ENCODE measurements around the gene FBLN7.

The FBLN7 gene

DNA sequence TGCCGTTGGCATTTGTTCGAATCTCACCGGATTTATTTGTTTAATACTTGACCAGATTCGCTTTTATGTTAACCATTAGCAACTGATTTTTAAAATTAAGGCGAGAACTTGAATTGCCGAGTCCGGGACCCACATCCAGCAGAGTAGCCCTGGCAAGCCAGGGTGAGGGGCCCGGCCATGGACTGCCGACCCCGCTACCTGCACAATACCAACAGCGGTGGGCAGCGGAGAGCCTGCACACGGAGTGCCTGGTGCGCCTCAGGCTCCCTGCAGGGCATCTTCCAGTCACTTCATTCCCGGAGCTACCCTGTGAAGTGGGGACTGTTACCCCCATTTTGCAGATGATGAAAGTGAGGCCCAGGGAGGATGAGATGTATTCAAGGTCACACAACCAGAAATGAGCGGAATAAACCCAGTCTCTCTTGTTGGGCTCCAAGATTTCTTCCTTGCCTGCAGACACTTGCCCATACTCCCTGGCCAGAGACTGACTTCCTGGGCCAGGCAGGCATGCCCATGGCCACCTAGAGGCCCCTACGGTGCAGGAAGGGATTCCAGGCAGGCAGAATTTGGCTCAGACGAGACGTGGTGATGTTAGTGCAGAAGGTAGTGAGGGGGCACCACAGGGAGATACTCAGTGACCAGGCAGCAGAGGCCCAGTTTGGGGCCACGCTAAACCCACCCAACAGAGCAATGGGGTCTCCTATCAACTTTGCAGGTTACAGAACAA is 2.9 kb downstream of the FBLN7 start:
- DNase-seq = no peak

DNA sequence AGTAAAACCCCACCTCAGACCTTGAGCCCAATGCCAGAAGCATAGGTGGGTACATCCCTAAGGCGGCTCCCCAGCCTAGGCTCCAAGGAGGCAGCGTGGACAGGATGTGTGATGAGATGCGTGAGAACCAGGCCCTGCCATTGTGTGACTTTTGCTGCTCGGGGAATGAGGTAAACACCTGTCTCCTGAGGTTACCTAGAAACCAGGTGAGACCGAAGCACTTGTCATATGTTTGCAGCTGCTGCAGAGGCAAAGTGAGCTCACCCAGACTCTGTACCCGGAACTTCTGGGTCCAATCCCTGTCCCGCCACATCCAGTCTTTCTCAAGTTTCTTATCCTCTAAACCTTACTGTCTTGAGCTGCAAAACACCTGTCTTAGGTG is 3.4 kb downstream of the FBLN7 start:
- no peak for DNase-seq

DNA sequence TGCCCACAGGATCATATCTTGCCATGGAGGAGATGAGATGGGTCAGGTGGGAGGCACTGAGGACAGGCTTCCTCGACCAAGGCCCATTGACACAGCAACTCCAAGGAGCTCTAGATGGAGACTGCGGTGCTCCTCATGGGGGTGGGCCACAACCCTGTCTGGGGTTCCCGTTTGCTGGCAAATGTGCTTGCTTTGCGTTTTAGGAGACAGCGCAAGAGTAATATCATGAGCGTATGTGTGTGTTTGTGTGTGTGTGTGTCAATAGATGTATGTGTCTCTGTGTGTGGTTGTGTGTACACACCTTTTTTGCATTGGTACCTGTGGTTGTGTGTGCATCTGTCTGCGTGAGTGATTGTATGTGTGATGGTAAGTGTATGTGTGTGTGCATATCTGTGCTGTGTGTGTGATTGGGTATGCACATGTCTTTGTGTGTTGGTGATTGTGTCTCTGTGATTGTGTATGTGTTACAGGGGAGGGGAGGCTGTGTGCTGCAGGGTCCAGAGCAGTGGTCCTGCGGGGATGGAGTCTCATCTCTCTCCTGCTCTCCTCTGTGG is 4.4 kb downstream of the FBLN7 start:
- no peak for DNase-seq

DNA sequence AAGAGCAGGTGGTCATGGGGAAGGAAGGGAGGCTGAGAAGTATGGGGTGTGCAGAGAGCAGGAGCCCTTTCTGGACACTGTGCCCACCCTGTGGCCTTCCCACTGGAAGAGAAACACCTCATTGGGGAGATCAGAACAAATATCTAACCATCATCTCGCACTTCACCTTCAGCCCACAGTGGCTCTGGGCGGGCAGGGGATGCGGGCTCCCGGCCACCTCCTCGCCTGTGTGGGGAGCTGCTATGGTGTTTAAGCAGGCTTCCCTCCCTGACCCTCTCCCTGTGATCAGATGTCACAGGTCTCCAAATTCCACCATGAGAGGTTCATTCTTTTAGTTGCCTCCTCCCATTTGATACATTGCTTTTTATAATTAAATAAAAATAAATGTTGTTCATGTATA is 5.0 kb downstream of the FBLN7 start:
- DNase-seq = no peak

DNA sequence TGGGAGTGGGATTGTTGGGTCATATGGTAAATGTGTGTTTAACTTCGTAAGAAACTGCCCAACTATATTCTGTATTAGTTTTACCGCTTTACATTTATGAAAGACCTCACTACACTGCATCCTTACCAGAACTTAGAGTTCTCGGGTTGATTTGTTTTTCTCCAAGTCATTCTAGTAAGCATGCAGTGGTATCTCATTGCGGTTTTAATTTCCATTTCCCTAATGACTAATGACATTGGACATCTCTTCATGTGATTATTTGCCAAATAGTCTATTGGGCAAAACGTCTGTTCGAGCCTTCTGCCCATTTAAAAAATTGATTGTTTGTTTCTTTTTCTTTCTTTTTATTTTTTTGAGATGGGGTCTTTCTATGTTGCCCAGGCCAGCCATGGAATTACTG is 6.8 kb downstream of the FBLN7 start:
- DNase-seq = no peak

DNA sequence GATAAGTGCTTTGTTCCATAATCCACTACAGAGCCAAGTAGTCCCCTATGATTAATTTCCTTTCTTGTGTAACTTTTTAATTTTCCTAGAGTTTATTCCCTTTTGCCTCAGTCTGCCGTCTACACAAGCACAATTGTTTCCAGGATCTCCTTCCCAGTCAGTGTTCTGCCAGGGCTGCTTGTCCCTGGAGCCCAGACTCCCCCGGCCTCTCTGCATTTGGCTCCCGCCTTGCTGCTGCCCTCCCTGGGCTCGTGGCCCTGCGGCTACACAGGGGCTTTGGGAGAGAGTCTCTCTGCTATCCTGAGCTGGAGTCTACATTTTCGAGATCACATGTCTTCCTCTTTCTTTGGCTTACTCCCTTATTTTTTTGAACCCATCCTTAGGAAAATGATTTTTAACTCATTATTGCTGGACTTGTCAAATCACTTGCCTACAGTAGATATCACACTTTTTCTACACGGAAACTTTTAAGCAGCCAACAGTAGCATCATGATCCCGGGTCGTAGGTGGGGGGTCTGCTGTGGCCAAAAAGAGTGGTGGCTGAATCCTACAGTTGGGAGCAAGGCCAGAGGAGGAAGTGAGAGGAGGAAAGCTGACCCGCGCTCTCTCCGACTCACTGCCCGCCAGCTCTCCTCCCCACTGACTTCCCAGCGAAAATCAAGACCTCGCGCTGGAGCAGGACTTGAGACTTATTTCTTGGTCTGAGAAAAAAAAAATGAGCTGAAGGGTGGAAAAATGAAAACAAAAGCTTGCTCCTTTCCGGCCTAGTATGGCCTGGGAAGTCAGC is 9.4 kb downstream of the FBLN7 start:
- DNase-seq = no peak

DNA sequence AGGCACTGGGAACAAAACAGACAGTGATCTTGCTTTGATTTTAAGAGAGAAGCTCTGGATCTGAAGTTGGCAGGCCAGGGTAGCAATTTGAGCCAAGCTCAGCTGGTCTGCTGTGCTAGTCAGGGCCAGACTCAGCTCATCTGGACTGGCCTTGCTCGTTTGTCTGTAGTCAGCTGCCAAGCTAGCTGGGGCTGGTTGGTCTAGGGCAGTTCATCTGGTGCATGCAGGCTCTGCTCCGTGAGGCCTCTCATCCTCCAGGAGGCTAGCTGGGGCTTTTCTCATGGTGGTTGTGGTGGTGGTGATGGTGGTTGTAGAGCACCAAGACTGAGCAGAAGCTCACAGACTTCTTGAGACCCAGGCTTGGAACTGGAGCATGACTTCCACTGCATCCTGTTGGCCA is 10.3 kb downstream of the FBLN7 start:
- no peak for DNase-seq

DNA sequence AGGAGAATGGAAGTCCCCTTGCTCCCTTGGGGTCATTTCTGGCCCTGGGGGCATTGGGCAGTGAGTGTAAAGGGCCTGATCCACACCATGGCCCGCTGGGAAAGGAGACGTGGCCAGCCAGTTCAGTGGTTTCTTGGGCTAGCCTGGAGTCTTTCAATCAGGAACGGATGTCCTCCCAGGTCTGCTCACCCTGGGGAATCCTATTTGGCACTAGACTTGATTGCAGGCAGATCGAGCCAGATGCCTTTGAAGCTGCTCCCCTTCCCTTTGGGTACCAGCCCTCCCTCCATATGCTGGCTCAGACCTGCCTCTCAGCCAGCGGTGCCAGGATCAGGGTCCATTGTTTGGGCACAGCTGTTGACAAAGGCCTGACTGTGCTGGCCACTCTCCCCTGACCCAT is 11.0 kb downstream of the FBLN7 start:
- no peak for DNase-seq

DNA sequence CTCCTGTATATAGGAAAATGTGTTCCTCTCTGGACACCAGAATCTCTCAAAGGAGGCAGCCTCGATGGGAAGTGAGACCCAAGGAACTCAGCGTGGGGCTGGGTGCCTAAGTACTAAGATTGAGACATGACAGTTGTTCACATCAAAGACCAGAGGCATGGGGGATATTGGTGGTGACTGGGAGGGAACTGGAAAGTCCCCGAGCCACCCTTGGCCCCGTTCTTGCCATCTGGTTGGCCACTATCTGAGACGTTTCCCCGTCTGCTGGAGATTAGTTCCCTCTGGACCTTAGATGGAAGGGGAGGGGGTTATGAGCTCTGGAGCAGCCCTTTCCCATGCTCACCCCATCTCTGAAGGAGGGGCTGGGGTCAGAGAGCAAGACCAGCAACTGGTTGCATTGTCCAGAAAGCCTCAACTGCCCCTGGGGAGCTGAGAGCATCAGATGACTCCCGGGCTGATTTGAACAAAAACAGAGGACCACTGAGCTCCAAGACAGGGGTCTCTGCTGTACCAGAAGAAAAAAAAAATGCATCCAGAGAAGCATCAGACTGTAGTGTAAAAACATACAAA is 11.8 kb downstream of the FBLN7 start:
- DNase-seq = no peak

DNA sequence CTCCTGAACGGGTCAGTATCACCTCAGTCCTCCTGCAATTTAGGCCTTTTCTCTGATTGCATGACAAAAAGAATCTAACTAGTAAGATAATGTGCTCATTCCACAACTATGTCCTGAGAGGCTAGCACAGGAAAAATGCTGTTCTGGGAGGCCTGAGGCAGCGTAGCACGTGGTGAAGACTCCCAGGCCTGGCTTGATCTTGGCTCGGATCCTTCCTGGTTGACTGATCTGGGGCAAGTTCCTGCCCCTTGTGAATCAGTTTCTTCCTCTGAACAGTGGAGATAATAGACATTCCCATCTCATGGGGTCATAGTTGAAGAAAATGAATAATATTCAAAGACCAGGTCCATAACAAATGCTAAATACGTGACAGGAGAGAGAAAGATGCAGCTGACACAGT is 12.3 kb downstream of the FBLN7 start:
- DNase-seq = no peak

DNA sequence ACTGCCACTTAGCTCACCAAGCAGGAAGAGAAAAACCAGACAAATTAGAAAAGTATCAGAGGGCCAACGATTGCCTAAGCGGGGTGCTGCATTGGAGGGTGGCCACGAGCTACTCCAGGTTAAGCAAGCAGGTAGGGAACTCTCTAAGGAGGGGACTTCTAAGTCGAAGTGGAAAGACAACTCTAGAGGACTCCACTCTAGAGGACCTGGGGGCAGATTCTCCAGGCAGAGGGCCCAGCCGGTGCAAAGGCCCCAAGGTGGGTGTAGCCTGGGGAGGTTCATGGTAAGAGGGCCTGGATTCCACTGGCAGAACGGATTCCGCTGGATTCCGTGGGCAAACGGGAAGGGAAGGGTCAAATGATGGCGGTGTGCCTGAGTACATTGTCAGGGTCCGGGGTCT is 12.7 kb downstream of the FBLN7 start:
- no peak for DNase-seq

DNA sequence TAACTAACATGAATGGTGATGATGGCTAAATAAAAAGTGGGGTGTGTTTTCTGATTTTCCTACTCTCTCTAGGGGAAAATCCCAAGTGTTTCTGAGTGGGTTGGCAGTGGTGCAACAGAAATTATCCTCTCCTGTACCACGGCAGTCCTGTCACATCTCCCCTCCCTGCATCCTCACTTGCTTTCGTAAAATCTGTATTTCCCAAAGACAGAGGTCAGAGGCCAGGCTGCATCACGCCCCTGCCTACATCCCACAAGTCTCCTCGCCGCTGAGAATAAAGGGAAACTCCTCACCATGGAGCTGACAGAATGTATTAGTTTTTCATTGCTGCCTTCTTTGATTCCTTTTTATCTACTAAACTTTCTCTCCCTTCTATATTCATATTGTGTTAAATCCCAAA is 13.1 kb downstream of the FBLN7 start:
- DNase-seq = no peak

DNA sequence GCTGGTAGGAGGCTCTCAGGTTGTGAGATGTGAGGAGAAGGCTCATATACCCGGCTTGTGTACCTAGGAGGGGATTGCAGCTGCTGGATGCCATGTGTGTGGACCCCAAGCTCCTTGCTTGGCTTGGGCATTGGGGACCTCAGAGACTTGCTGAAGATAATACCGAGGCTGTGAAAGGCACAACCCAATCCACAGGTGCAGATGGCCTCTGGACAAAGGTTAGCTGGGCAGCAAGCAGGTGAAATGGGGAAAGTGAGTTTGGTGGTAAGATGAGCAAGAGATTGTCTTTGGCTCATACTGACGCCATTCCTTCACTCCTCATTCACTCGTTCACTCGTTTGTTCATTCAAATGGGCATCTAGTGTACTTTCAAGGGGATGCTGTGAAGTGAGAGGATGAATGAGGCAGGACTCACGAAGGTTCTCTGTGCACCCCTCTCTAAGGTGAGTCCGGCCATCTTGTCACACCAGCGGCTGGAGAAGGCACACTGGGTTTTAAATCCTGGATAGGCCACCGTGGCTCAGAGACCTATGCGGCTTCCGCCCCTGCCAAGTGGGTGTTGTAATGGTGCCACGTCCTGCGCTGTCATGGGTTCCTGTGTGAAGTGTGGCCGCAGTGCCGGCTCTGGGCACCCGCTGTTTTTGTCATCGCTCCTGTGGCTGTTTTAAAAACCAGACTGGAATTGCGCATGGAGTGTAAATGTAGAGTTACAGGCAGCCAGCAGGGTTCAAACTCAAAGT is 13.7 kb downstream of the FBLN7 start:
- DNase-seq = no peak

DNA sequence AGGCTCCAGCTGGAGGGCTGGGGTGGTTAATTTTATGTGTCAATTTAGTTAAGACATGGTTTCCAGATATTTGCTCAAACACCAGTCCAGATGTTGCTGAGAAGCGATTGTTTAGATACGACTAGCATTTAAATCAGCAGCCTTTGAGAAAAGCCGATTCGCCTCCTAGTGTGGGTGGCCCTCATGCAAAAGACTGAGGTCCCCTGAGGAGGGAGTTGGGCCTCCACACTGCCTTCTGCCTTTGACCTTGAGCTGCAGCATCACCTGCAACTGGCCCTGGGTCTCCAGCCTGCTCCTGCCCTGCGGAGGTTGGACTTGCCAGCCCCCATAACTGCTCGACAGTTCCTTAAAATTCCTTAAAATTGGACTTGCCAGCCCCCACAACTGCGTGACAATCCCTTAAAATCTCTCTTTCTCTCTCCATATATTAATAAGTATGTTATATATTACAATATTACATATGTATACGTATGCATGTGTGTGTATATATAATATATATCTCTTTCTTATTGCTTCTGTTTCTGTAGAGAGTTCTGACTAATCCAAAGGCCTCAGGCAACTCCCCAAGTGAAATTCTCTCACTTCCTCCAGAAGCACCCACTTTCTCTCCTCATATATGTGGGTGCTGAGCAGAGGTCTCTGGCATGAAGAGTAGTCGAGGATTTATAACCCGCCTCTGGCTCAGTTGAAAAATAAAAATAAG is 14.4 kb downstream of the FBLN7 start:
- no peak for DNase-seq

DNA sequence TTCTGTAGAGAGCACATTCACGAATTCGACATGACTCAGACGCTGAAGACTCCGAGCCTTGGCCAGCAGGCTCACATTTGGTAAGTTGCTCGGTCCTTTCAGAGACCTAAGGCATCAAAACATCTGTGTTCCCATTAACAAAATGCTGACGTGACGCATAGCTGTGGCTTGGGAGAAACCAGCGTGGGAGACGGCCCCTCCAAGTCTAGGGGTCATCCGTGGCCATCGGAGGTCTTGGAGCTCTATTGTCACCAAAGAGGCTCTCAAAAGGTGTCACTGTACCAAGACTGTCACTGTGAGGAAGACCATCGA is 14.9 kb downstream of the FBLN7 start:
- no peak for DNase-seq

DNA sequence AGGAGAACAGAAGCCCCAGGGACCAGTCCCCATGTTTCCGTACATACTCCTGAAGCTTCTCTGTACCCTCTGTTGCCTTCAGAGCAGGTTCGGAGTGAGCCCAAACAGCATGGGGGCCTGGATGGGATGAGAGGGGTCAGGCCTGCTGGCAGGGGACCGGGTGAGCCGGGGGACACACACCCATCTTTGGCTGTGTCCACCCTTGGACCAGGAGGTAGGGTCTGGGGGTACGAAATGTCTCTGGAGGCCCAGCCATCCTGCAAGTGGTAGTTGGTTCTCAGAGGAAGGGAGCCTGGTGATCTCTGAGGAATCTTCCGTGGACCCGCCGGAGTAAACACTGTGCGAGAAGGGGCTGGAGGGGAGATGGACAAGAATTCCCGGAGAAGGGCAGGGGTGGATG is 15.3 kb downstream of the FBLN7 start:
- DNase-seq = no peak

DNA sequence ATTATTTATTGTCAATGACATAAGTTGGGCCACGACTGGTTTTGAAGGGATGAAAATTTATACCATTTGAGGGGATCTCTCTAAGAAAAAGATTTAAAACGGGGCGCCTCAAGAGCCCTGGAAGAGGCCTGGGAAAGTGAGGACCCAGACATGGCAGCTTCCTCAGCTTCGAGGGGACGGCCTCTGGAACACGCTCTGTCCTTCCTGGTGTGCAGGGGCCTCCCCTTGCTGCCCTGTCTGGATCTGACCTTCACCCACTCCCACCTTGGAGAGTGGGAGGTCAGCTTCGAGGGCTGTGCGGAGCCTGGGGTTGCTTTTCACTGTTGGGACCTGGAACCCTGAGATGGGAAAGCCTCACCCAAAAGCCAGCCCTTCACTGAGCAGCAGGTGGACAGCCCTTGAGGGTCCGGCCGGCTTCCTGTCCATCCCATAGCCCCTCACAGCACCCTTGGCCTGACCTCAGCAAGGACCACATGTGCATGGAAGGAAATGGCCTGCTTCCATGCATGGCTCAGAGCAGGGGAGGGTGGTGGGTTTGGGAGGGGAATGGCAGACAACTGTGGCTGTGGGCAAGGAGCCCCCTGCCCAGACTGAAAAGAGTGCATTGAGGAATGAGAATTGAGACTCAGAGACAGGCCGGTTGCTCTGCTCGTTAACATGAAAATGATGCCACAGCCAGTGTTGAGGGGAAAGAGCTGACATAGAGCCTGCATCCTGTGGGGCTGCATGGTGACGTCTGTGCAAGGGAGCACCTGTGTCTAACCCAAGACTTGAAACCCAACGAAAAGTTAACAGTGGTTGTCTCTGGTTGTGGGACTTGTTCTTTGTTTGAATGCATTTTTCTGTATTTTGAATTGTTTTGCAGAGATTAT is 16.3 kb downstream of the FBLN7 start:
- no peak for DNase-seq

DNA sequence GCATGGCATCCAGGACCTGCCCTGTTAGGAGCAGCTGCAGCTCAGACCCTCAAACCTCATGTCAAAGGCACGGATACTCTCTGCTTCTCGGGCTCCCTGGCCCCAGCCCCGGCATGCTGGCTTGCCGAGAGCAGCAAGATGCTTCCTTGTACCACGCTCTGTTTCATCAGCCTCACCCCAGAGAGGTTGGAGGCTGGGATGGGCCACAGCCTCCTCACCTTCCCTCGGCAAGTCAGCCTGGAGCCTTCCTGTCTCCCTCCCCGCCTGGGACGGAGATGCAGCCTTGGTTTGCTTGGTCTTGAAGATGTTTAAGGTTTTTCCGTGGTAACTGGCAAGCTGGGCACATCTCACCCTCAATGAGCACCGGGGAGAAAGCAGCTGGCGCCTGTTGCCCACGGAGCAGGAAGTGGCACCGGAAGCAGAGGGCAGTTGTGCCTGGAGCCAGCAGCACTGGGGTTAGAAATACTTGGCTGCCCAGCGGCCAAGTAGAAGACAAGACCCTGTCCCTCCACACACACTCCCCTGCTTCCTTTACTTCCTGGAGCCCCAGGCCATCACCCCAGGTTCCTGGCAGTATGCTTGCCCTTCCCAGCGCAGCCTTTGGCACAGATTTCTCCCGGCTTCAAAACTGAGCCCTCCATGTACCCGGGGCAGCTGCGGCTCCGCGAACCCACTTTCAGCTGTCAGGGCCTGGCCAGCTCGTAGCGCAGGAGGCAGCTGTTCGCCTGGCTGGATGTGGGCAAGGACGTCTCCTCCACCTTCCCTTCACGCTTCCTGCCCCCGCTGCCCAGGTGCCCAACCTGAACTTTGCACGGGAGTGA is 17.4 kb downstream of the FBLN7 start:
- DNase-seq = peak; percentile 60

DNA sequence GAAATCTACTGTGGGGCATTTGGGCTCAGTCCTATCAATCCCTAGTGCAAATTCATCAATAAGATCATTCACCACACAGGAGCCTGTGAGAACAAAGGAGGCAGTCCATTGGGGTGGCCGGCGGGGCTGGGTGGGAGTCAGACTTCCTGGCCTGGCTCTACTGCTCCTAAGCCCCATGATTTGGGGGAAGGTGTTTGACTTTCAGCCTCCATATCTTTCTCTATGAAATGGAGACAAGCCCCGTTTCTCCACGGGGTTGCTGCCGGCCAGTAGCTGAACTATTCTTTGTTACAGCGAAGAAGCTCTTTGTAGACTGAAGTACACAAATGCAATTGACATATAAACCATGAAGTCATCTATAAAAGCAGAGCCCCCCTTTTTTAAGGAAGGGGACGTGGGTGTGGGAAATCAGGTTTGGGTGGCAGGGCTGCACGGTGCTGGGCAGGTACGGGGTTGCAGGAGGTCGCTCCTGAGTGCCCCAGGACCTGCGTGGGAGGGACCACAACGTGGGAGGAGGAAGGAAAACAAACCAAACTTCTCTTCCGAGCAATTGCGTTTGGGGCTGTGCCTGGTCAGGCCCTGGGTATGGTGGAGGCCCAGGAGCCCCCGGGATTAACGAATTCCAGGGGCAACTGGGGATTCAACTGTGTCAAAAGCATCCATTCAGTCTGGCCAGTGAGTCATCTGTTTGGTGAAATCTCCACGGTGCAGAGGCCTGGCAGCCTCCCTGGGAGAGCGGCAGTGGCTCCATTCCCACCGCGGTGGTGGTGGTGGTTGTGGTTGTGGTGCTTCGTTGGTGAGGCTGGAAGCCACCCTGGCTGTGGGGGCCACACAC is 18.2 kb downstream of the FBLN7 start:
- DNase-seq = peak; percentile 59

DNA sequence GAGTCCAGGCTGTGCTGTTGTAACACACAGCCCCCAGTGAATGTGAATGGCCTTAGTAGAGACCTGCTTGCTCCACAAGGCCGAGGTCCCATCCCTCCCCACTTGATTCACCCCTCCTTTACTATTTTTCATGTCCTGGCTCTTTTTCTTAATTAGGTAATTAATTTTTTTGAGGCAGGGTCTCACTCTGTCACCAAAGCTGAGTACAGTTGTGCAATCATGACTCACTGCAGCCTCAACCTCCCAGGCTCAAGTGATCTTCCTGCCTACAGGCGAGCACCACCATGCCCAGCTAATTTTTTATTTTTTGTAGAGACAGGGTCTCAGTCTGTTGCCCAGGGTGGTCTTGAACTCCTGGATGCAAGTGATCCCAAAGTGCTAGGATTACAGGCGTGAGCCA is 19.3 kb downstream of the FBLN7 start:
- DNase-seq = no peak

All from activated CD4-positive, alpha-beta T cell treated with anti-CD3 and anti-CD28 coated beads, Interleukin-10, Interleukin-2, amounts not matched to agents 100 ng/mL and 50 ng/mL, durations not matched to agents 16 hours and 8 hours (primary cell).